OCI-LY7 (cell line): ENCODE measurements around the gene HS3ST5. TPM values are rescaled to one million over a fixed set of nuclear protein-coding genes. Genes with fewer than 3 reads are reported as not detected.

Source experiments
- BruUV-seq: library from RNA; stranded (reverse); fragments of 400-500 nt; replicated peaks from 2 replicates; lab custom pipeline; 2021; lab: Mats Ljungman, UMichigan
- CTCF ChIA-PET: fragments of 300-600 bp; sonication (Branson Sonifier 250); formaldehyde crosslinking; loops from one replicate; lab custom pipeline; 2022; ENCODE audit warnings: antibody characterized with exemption; ENCODE audit not compliant: unreplicated experiment; lab: Charles Lee
- POLR2A ChIA-PET: fragments of 300-600 bp; sonication (Branson Sonifier 250); formaldehyde crosslinking; loops from one replicate; lab custom pipeline; 2022; ENCODE audit warnings: antibody characterized with exemption; lab: Charles Lee
- DNase-seq: peaks from one replicate; pipeline ENCODE4 v3.0.0-alpha.2; 2015; ENCODE audit warnings: low spot score
- H2AFZ ChIP-seq: fragments of 200-600 bp; sonication (generic), shearing (Covaris generic); 2 replicates; pipeline ENCODE4 v1.6.1; 2014; ENCODE audit warnings: mild to moderate bottlenecking, antibody characterized with exemption, low read length, moderate library complexity
- H3K27ac ChIP-seq: fragments of 200-600 bp; sonication (generic); 2 replicates; pipeline ENCODE4 v1.5.1; 2014; ENCODE audit warnings: mixed run types, low read depth, mild to moderate bottlenecking, moderate library complexity, low read length, inconsistent platforms; ENCODE audit not compliant: poor library complexity, severe bottlenecking
- H3K36me3 ChIP-seq: fragments of 200-600 bp; sonication (generic); 2 replicates; pipeline ENCODE4 v1.6.1; 2014; ENCODE audit warnings: mild to moderate bottlenecking, antibody characterized with exemption, low read length, moderate library complexity, mixed read lengths; ENCODE audit not compliant: insufficient read depth
- H3K4me1 ChIP-seq: fragments of 200-600 bp; sonication (generic); 2 replicates; pipeline ENCODE4 v1.5.1; 2014; ENCODE audit warnings: mild to moderate bottlenecking, low read length; ENCODE audit not compliant: insufficient read depth, poor library complexity, severe bottlenecking
- H3K4me2 ChIP-seq: fragments of 200-600 bp; sonication (generic); 2 replicates; pipeline ENCODE4 v1.6.1; 2014; ENCODE audit warnings: mild to moderate bottlenecking, low read length
- H3K4me3 ChIP-seq: fragments of 200-600 bp; sonication (generic); 2 replicates; pipeline ENCODE4 v1.5.1; 2014; ENCODE audit warnings: mild to moderate bottlenecking, low read depth, low read length; ENCODE audit not compliant: poor library complexity, severe bottlenecking
- H3K79me2 ChIP-seq: fragments of 200-600 bp; sonication (generic); 2 replicates; pipeline ENCODE4 v1.6.1; 2016; ENCODE audit warnings: low read depth, mild to moderate bottlenecking, low read length, moderate library complexity, mixed read lengths; ENCODE audit not compliant: insufficient read depth
- H3K9me2 ChIP-seq: fragments of 200-600 bp; sonication (generic); 2 replicates; pipeline ENCODE4 v1.6.1; 2016; ENCODE audit warnings: mild to moderate bottlenecking, low read length, mixed read lengths; ENCODE audit not compliant: insufficient read depth
- H3K9me3 ChIP-seq: fragments of 200-600 bp; sonication (generic); 2 replicates; pipeline ENCODE4 v1.6.1; 2014; ENCODE audit warnings: mild to moderate bottlenecking, mixed run types, low read length, mixed read lengths
- H4K20me1 ChIP-seq: fragments of 200-600 bp; sonication (generic); 2 replicates; pipeline ENCODE4 v1.6.1; 2014; ENCODE audit warnings: mild to moderate bottlenecking, antibody characterized with exemption, low read length, moderate library complexity, mixed read lengths; ENCODE audit not compliant: insufficient read depth
- EZH2phosphoT487 ChIP-seq: fragments of 200-600 bp; sonication (generic); IDR thresholded peaks from 2 replicates; pipeline ENCODE4 v1.6.1; 2018; ENCODE audit warnings: low read depth, borderline replicate concordance, mild to moderate bottlenecking, mixed run types, antibody characterized with exemption, low read length, moderate library complexity, mixed read lengths
- intact Hi-C: fragments of 100-400 bp; cut with micrococcal nuclease; formaldehyde crosslinking; loops from one replicate; pipeline ENCODE4 v1.10.0; 2022; ENCODE audit not compliant: unreplicated experiment
- total RNA-seq, 2 experiments: library from RNA; depleted of rRNA in 1 of 2; stranded (reverse); fragments of >200 nt in 1 of 2; shearing (Covaris generic) in 1 of 2; gene quantifications; 2 replicates each; pipeline ENCODE4 v1.2.3, GENCODE V29; 2014 to 2022
- TF ChIP-seq, protein P1 (sequence below): fragments of 200-600 bp; sonication (generic); conservative IDR thresholded peaks from 2 replicates; pipeline ENCODE4 v1.5.1; 2014; ENCODE audit warnings: mild to moderate bottlenecking, antibody characterized with exemption, low read length, moderate library complexity, mixed read lengths

Gene HS3ST5
- total RNA-seq, 2 experiments from 2014 or later = not detected

DNA sequence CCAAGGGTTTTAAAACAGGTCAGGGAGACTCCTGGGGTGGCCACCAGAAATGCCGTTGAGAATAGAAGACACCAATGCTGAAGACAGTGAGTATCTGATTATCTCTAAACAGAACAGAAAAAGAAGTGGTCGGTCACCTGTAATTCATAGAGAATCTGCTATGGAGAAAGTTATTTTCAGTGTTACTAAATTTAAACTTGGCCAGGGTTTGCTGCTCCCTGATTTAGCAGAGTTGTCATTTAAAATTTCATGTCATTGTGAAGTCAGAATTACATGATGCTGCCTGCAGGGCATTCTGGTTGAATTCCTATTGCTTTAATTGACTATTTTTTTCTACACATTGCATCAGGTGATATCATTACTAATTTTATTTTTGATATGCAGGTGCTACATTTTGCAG is 114.1 kb downstream of the HS3ST5 start:
- Histone ChIP-seq H3K4me2 (no peak overlapping the region), H3K9me3 (no peaks in the 10 kb centered on the region), H4K20me1 (no peaks in the 10 kb centered on the region), H2AFZ (no peak overlapping the region), H3K4me1 (no peaks in the 10 kb centered on the region), H3K79me2 (no peaks in the 10 kb centered on the region), H3K9me2 (no peaks in the 10 kb centered on the region; the same call in 1 of the 2 replicates), H3K36me3 (no peaks in the 10 kb centered on the region), H3K27ac (no peak overlapping the region), H3K4me3 (no peak overlapping the region)
- CTCF ChIA-PET = no interaction called here
- no TSS peak for BruUV-seq
- no peak for DNase-seq
- TF ChIP-seq, protein P1, sequence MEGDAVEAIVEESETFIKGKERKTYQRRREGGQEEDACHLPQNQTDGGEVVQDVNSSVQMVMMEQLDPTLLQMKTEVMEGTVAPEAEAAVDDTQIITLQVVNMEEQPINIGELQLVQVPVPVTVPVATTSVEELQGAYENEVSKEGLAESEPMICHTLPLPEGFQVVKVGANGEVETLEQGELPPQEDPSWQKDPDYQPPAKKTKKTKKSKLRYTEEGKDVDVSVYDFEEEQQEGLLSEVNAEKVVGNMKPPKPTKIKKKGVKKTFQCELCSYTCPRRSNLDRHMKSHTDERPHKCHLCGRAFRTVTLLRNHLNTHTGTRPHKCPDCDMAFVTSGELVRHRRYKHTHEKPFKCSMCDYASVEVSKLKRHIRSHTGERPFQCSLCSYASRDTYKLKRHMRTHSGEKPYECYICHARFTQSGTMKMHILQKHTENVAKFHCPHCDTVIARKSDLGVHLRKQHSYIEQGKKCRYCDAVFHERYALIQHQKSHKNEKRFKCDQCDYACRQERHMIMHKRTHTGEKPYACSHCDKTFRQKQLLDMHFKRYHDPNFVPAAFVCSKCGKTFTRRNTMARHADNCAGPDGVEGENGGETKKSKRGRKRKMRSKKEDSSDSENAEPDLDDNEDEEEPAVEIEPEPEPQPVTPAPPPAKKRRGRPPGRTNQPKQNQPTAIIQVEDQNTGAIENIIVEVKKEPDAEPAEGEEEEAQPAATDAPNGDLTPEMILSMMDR = no peak
- TF ChIP-seq EZH2phosphoT487 = no peak
- POLR2A ChIA-PET = no interaction called here
- intact Hi-C loops = no loop called here

- no peak overlapping the region for H3K27ac ChIP-seq
- H3K36me3 ChIP-seq = no peaks in the 10 kb centered on the region
- no peaks in the 10 kb centered on the region for H3K9me2 ChIP-seq
- no peak overlapping the region for H2AFZ ChIP-seq
- CTCF ChIA-PET = no interaction called here
- no peak overlapping the region for H3K4me3 ChIP-seq
- no peak for TF ChIP-seq EZH2phosphoT487
- TF ChIP-seq, protein P1 = no peak
- POLR2A ChIA-PET = no interaction called here
- DNase-seq = no peak
- H3K79me2 ChIP-seq = no peaks in the 10 kb centered on the region
- H4K20me1 ChIP-seq = no peaks in the 10 kb centered on the region
- H3K4me2 ChIP-seq = no peak overlapping the region
- intact Hi-C loops = no loop called here
- no peaks in the 10 kb centered on the region for H3K9me3 ChIP-seq
- no peaks in the 10 kb centered on the region for H3K4me1 ChIP-seq
- BruUV-seq = no TSS peak
Observed at GRCh38 chr6:114227944-114228468, 114.8 kb downstream of the HS3ST5 start.

- BruUV-seq = no TSS peak
- DNase-seq = no peak
- no peak overlapping the region for H3K27ac ChIP-seq
- intact Hi-C loops = no loop called here
- ChIA-PET CTCF (no interaction called here), POLR2A (interaction anchor here (0.7 kb wide), 1 partner anchor 25 kb away, joined by 3 read pairs; no protein-coding TSS in a partner anchor)
- H3K9me2 ChIP-seq = no peaks in the 10 kb centered on the region
- H2AFZ ChIP-seq = no peak overlapping the region
- H3K36me3 ChIP-seq = no peaks in the 10 kb centered on the region
- H3K79me2 ChIP-seq = no peaks in the 10 kb centered on the region
- no peak overlapping the region for H3K4me2 ChIP-seq
- TF ChIP-seq, protein P1 = no peak
- no peak for TF ChIP-seq EZH2phosphoT487
- H3K4me1 ChIP-seq = no peaks in the 10 kb centered on the region
- no peaks in the 10 kb centered on the region for H3K9me3 ChIP-seq
- H3K4me3 ChIP-seq = no peak overlapping the region
- H4K20me1 ChIP-seq = no peaks in the 10 kb centered on the region
Observed at GRCh38 chr6:114220241-114220640, 122.6 kb downstream of the HS3ST5 start.
